GM19395 (cell line): ENCODE results near the gene CPLX1.
"Not testable (repeated sequence)": the region's sequence is repeated elsewhere in the genome, so short reads cannot be mapped to it uniquely, and the experiment has no call there.

Experiments
- ATAC-seq: cut with Tn5 transposase; IDR thresholded peaks from one replicate; pipeline ENCODE4 v1.9.1; 2021; ENCODE audit warnings: mild to moderate bottlenecking, moderate library complexity; ENCODE audit not compliant: unreplicated experiment

Gene CPLX1

GRCh38 chr4:742096-742741 lies 83.7 kb downstream of the CPLX1 start:
- no peak for ATAC-seq

- no peak for ATAC-seq
Observed at GRCh38 chr4:740656-741282, 85.2 kb downstream of the CPLX1 start.

GRCh38 chr4:740011-740410 lies 85.9 kb downstream of the CPLX1 start:
- no peak for ATAC-seq

GRCh38 chr4:739569-739968 lies 86.4 kb downstream of the CPLX1 start:
- ATAC-seq, result no peak

- no peak for ATAC-seq
Observed at GRCh38 chr4:738781-739280, 87.1 kb downstream of the CPLX1 start.

GRCh38 chr4:736561-736960 lies 89.4 kb downstream of the CPLX1 start:
- ATAC-seq, result not testable (repeated sequence)

- no peak for ATAC-seq
Observed at GRCh38 chr4:735583-735982, 90.3 kb downstream of the CPLX1 start.
